ENCODE data around the gene OVOL2. TPM values are rescaled to one million over a fixed set of nuclear protein-coding genes. Genes with fewer than 3 reads are reported as not detected.
"Not testable (repeated sequence)": the region's sequence is repeated elsewhere in the genome, so short reads cannot be mapped to it uniquely, and the experiment has no call there.

Gene OVOL2
- total RNA-seq, 1 donor from 2014 or later, result 0.23 TPM

DNA sequence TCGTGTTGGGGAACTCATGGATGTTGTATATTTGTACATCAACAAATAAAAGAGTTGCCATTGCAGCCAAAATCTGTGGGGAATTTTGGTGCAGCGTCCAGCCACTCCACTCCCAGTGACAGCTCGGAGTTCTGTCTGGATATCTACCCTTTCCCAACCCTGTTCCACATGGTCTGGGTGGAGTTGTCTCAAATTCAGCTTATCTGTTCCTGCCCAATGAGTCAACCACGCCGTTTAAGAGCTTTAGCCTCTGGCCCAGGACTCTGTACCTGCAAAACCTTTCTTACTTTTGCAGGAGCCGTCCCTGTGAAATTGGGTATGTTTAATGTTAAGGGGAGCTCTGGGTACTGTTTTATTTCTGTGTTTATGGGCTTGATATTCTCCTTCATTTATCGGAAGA, 33.9 kb upstream of the OVOL2 start:
- DNase-seq (ENCODE audit: low read depth), result no peak
- no peak for TF ChIP-seq CTCF (conservative IDR thresholded peaks at IDR 0.05; ENCODE audit: low read depth, low read length)
- no peak overlapping the region for H3K4me3 ChIP-seq (ENCODE audit: low read depth, low read length)

GRCh38 chr20:18090477-18090876, 32.8 kb upstream of the OVOL2 start:
- no peak for TF ChIP-seq CTCF (conservative IDR thresholded peaks at IDR 0.05; ENCODE audit: low read depth, low read length)

GRCh38 chr20:18090044-18090443, 32.3 kb upstream of the OVOL2 start:
- TF ChIP-seq CTCF (conservative IDR thresholded peaks at IDR 0.05; ENCODE audit: low read depth, low read length), result no peak
- no peak overlapping the region for H3K4me3 ChIP-seq (ENCODE audit: low read depth, low read length)
- DNase-seq (ENCODE audit: low read depth), result no peak

More at GRCh38 chr20:18090477-18090876, 32.8 kb upstream of the OVOL2 start:
- H3K4me3 ChIP-seq (ENCODE audit: low read depth, low read length), result no peak overlapping the region
- DNase-seq (ENCODE audit: low read depth), result no peak

DNA sequence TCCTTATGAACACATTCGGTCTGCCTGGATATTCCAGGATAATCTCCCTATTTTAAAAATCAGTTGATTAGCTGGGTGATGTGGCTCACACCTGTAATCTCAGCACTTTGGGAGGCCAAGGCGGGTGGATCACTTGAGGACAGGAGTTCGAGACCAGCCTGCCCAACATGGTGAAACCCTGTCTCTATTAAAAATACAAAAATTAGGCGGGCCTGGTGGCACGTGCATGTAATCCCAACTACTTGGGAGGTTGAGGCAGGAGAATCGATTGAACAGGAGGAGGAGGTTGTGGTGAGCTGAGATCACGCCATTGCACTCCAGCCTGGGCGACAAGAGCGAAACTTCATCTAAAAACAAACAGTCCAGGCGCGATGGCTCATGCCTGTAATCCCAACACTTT, 31.1 kb upstream of the OVOL2 start:
- DNase-seq (ENCODE audit: low read depth); H3K4me3 ChIP-seq (ENCODE audit: low read depth, low read length): not testable (repeated sequence)

GRCh38 chr20:18088298-18088697, 30.6 kb upstream of the OVOL2 start:
- DNase-seq (ENCODE audit: low read depth); H3K4me3 ChIP-seq (ENCODE audit: low read depth, low read length): not testable (repeated sequence)

DNA sequence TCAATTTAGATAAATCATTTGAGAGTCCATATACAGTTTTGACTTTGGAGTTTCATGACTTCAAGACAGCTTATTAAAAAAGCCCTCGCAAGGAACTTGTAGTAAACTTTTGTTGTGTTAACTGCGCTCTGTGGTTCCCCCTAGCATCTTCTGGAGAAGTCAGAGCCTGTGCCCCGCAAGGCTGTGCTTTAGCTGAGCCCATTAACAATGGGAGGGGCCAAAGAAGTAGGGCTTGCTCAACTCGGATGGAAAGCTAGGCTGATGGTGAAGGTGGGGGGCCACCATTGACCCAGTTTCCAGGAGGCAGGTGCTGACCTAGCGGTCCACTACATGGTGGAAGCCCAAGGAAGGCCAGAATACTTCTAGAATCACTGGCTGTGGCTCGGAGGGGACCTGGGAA, 29.3 kb upstream of the OVOL2 start:
- TF ChIP-seq CTCF (conservative IDR thresholded peaks at IDR 0.05; ENCODE audit: low read depth, low read length), result no peak
- H3K4me3 ChIP-seq (ENCODE audit: low read depth, low read length), result no peak overlapping the region
- no peak for DNase-seq (ENCODE audit: low read depth)

DNA sequence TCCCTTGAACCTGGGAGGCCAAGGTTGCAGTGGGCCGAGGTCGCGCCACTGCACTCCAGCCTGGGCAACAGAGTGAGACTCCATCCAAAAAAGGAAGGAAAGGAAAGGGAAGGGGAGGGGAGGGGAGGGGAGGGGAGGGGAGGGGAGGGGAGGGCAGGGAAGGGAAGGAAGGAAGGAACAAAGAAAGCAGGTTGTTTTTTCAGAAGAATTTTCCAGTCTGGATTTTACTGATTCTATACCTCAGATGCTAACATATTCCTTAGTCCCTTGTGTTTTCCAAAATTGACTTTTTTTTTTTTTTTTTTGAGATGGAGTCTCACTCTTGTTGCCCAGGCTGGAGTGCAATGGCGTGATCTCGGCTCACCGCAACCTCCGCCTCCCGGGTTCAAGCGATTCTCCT, 23.1 kb upstream of the OVOL2 start:
- DNase-seq (ENCODE audit: low read depth); H3K4me3 ChIP-seq (ENCODE audit: low read depth, low read length): not testable (repeated sequence)

DNA sequence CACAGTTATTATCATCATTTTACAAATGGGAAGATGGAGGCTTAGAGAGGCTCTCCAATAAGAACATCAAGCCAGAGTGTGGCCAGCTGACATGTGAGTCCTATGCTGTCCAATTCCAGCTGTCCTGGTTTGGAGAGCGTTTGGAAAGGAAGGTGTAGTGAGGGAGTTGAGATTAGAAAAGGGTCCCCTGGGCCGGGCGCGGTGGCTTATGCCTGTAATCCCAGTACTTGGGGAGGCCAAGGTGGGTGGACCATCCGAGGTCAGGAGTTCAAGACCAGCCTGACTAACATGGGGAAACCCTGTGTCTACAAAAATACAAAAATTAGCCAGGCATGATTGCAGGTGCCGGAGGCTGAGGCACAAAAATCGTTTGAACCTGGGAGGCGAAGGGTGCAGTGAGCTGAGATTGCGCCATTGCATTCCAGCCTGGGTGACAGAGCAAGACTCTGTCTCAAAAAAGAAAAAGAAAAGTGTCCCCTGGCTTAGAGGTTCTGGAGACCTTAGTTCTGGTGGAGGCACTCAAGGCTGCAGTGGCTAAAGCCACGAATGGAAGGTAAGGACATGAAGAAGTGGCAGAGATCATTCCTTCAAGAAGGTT, 22.1 kb upstream of the OVOL2 start:
- TF ChIP-seq CTCF (conservative IDR thresholded peaks at IDR 0.05; ENCODE audit: low read depth, low read length), result no peak
- no peak for DNase-seq (ENCODE audit: low read depth)
- H3K4me3 ChIP-seq (ENCODE audit: low read depth, low read length), result no peak overlapping the region

DNA sequence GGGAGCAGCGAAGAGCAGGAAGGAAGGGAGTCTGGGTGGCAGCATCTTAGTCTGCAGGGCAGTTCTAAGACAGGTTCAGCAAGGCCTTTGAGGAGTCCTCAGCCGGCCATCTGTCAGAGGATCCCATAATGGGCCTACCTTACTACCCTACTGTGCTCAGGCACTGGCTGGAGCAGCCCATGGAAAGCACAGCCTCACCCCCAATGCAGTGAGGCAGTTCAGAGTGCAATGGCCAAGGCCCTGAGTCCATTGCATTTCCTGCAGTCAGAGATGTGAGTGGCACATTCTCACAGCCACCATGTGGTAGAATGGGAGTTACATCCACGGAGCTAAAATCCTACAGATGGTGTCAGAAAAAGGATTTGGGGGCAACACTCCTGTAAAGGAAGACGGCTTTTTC, 19.4 kb upstream of the OVOL2 start:
- TF ChIP-seq CTCF (conservative IDR thresholded peaks at IDR 0.05; ENCODE audit: low read depth, low read length), result no peak

More for the DNA sequence above, 19.4 kb upstream of the OVOL2 start:
- no peak for DNase-seq (ENCODE audit: low read depth)
- no peak overlapping the region for H3K4me3 ChIP-seq (ENCODE audit: low read depth, low read length)

All from epithelial cell of proximal tubule (primary cell).